Right lobe of liver (tissue), 6 donors: ENCODE data around the gene GALNTL6. TPM values are rescaled to one million over a fixed set of nuclear protein-coding genes. Genes with fewer than 3 reads are reported as not detected.

Experiments
- ATAC-seq, 4 donors: fragments of 200-7000 bp; cut with Tn5 transposase; one replicate each; pipeline ENCODE4 v1.9.1; 2020; ENCODE audit warnings: mild to moderate bottlenecking in 4 of 4, moderate library complexity in 4 of 4
- DNase-seq, 3 donors: peaks; one replicate each; pipeline ENCODE4 v3.0.0-alpha.2; 2020
- H3K27ac ChIP-seq, 3 donors: fragments of 200-600 bp; one replicate each; pipeline ENCODE4 v1.8.0; 2022
- H3K27me3 ChIP-seq, 2 donors: fragments of 200-600 bp; one replicate each; pipeline ENCODE4 v1.8.0; 2022
- H3K36me3 ChIP-seq, 4 donors: fragments of 200-600 bp; sonication (generic) in 1 of 4; one replicate each; pipeline versions ENCODE4 v1.5.1 to v1.8.0; 2017 to 2022; ENCODE audit warnings: control low read depth in 1 of 4
- H3K4me1 ChIP-seq, 4 donors: fragments of 200-600 bp; sonication (generic) in 1 of 4; one replicate each; pipeline versions ENCODE4 v1.5.1 to v1.8.0; 2017 to 2022; ENCODE audit warnings: control low read depth in 1 of 4
- H3K4me3 ChIP-seq, 3 donors: fragments of 200-600 bp; one replicate each; pipeline ENCODE4 v1.8.0; 2022
- H3K9me3 ChIP-seq, 4 donors: fragments of 200-600 bp; sonication (generic) in 1 of 4; one replicate each; pipeline versions ENCODE4 v1.5.1 to v1.8.0; 2017 to 2022; ENCODE audit warnings: control low read depth in 1 of 4
- POLR2A ChIP-seq: fragments of 450-650 bp; IDR thresholded peaks from one replicate; pipeline ENCODE4 v1.6.1; 2017; ENCODE audit warnings: antibody characterized with exemption, mild to moderate bottlenecking
- WGBS: methylation state at CpG from one replicate; pipeline ENCODE4 v1.1.6; 2018; ENCODE audit warnings: low coverage, low lambda C conversion rate; ENCODE audit not compliant: insufficient coverage; ENCODE audit errors: missing lambda C conversion rate; 5-methylcytosine and 5-hydroxymethylcytosine counted together
- intact Hi-C, 2 donors: fragments of 100-400 bp; cut with DNase I; formaldehyde crosslinking; loops; one replicate each; pipeline versions ENCODE4 v1.11.2 to v1.14.1; 2022
- total RNA-seq, 6 experiments: library from RNA; depleted of rRNA in 2 of 6; stranded (reverse); fragments of >200 nt in 2 of 6; fragmentation: NEBNext Ultra II Directional in 3 of 6; extraction: Animal tissue kit (Norgen Biotek cat#: 25700) in 3 of 6; gene quantifications; one replicate each; pipeline versions ENCODE4 v1.1.0 to v1.2.4, GENCODE V29; 2016 to 2023
- TF ChIP-seq, protein P1 (sequence below), 4 donors: fragments of 200-600 bp in 3 of 4; fragments of 450-650 bp in 1 of 4; IDR thresholded peaks; one replicate each; pipeline versions ENCODE4 v1.5.1 to v1.8.0; 2016 to 2022; ENCODE audit warnings: antibody characterized with exemption in 4 of 4, mild to moderate bottlenecking in 2 of 4
- donor health status: DM: no; HTN: yes; CAD: no.
- donor health status: DM: no; HTN: no; CAD: no.
- donor health status: DM: no; HTN: no; CAD: no.
- donor health status: DM: no; HTN: yes; CAD: no.
- donor health status: DM: no; HTN: yes; CAD: no.

Gene GALNTL6
- total RNA-seq, 6 experiments from 2014 or later, result 0.15 to 1.1 (median 0.30) TPM; not detected in 3

DNA sequence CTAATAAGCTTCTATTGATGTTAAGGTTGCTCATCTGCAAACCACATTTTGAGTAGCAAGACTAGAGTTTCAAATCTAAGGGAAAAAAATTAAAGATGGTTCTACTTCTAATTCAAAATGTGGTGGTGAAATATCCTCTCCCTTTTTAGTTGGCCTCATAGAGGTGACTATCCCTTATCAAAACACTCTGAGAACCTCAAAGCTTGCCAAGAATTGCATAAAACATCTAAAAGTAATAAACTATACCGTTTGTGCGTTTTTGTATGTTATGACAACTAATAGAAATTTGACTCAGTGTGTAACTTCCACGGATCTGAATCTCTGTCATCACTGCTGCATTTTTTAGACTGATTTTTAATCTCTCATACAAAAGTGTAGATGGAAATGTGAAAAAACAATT, 682.6 kb downstream of the GALNTL6 start:
- Histone ChIP-seq H3K4me1 (no peaks in the 10 kb centered on the region), H3K4me3 (no peak overlapping the region), H3K27me3 (no peaks in the 10 kb centered on the region), H3K27ac (no peak overlapping the region), H3K36me3 (no peaks in the 10 kb centered on the region), H3K9me3 (no peaks in the 10 kb centered on the region)
- DNase-seq, result no peak
- TF ChIP-seq, protein P1, sequence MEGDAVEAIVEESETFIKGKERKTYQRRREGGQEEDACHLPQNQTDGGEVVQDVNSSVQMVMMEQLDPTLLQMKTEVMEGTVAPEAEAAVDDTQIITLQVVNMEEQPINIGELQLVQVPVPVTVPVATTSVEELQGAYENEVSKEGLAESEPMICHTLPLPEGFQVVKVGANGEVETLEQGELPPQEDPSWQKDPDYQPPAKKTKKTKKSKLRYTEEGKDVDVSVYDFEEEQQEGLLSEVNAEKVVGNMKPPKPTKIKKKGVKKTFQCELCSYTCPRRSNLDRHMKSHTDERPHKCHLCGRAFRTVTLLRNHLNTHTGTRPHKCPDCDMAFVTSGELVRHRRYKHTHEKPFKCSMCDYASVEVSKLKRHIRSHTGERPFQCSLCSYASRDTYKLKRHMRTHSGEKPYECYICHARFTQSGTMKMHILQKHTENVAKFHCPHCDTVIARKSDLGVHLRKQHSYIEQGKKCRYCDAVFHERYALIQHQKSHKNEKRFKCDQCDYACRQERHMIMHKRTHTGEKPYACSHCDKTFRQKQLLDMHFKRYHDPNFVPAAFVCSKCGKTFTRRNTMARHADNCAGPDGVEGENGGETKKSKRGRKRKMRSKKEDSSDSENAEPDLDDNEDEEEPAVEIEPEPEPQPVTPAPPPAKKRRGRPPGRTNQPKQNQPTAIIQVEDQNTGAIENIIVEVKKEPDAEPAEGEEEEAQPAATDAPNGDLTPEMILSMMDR (IDR thresholded peaks at IDR 0.05), result no peak
- 40% methylated on average over 3 of the region's 3 CpGs for WGBS
- ATAC-seq, result no peak
- intact Hi-C loops, result no loop called here

DNA sequence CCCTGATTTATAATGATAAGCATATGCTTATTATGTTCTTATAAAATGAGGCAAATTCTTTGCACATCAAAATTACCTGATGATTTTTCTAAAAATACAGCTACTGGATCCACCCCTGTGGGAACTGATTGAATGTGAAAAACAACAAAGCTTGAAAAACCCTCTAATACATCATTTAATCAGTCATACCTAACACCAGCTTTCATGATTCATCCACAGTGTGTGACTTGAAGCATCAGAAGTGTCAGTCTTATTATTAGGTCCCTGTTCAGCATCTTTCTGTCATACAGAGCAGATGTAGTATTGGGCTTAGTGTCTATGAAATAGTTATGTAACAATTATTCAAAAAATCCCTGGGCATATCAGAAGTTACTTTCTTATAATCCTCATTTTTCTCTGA, 684.1 kb downstream of the GALNTL6 start:
- no peak overlapping the region for H3K4me3 ChIP-seq
- no peak for ATAC-seq
- H3K4me1 ChIP-seq, result no peaks in the 10 kb centered on the region
- no peak for DNase-seq
- H3K27ac ChIP-seq, result no peak overlapping the region
- TF ChIP-seq, protein P1 (IDR thresholded peaks at IDR 0.05), result no peak
- no peak for TF ChIP-seq POLR2A
- no peaks in the 10 kb centered on the region for H3K27me3 ChIP-seq
- no peaks in the 10 kb centered on the region for H3K9me3 ChIP-seq
- intact Hi-C loops, result no loop called here
- H3K36me3 ChIP-seq, result no peaks in the 10 kb centered on the region

GRCh38 chr4:172514011-172514410, 700.8 kb downstream of the GALNTL6 start:
- no peak for TF ChIP-seq POLR2A
- TF ChIP-seq, protein P1 (IDR thresholded peaks at IDR 0.05), result no peak
- Histone ChIP-seq H3K4me1 (no peaks in the 10 kb centered on the region), H3K9me3 (no peaks in the 10 kb centered on the region), H3K4me3 (no peak overlapping the region), H3K36me3 (no peaks in the 10 kb centered on the region), H3K27me3 (no peaks in the 10 kb centered on the region), H3K27ac (no peak overlapping the region)
- ATAC-seq (no peak), DNase-seq (no peak)
- intact Hi-C loops, result no loop called here

- intact Hi-C loops, result no loop called here
- Histone ChIP-seq H3K27ac (no peak overlapping the region), H3K4me1 (no peaks in the 10 kb centered on the region), H3K4me3 (no peak overlapping the region), H3K36me3 (no peaks in the 10 kb centered on the region), H3K27me3 (no peaks in the 10 kb centered on the region), H3K9me3 (no peaks in the 10 kb centered on the region)
- TF ChIP-seq POLR2A, result no peak
- TF ChIP-seq, protein P1 (IDR thresholded peaks at IDR 0.05), result no peak
- no peak for ATAC-seq
- DNase-seq, result no peak
These were observed 701.6 kb downstream of the GALNTL6 start for GRCh38 chr4:172514801-172515200.

- no peak overlapping the region for H3K27ac ChIP-seq
- H3K4me3 ChIP-seq, result no peak overlapping the region
- DNase-seq, result no peak
- H3K4me1 ChIP-seq, result no peaks in the 10 kb centered on the region
- WGBS, result 48% methylated on average over 6 of the region's 7 CpGs
- ATAC-seq, result no peak
- no peaks in the 10 kb centered on the region for H3K9me3 ChIP-seq
- H3K27me3 ChIP-seq, result no peaks in the 10 kb centered on the region
- TF ChIP-seq POLR2A, result no peak
- TF ChIP-seq, protein P1 (IDR thresholded peaks at IDR 0.05), result no peak
- intact Hi-C loops, result no loop called here
- H3K36me3 ChIP-seq, result no peaks in the 10 kb centered on the region
These were observed 702.2 kb downstream of the GALNTL6 start for GRCh38 chr4:172515266-172515879.
